NT2/D1 (cell line): ENCODE data around the gene AK5.

ENCODE experiments used
- SUZ12 ChIP-seq: IDR thresholded peaks from 2 replicates; pipeline ENCODE4 v1.6.1; 2011; ENCODE audit not compliant: insufficient read length, insufficient read depth; ENCODE audit errors: extremely low read depth
- YY1 ChIP-seq: IDR thresholded peaks from 2 replicates; pipeline ENCODE4 v1.6.1; 2011; ENCODE audit not compliant: insufficient read length, insufficient read depth
- ZNF274 ChIP-seq: IDR thresholded peaks from 2 replicates; pipeline ENCODE4 v1.6.1; 2011; ENCODE audit warnings: mild to moderate bottlenecking, low read depth, low read length

GRCh38 chr1:77550135-77550534 lies 268.3 kb downstream of the AK5 start:
- no peak for TF ChIP-seq SUZ12
- no peak for TF ChIP-seq ZNF274
- TF ChIP-seq YY1 = no peak
